ENCODE results near the gene MCF2L. TPM values are rescaled to one million over a fixed set of nuclear protein-coding genes. Genes with fewer than 3 reads are reported as not detected.

Gene MCF2L
- total and polyA plus RNA-seq, 5 donors from 2014 or later: 0.34 to 22.2 (median 1.3) TPM

DNA sequence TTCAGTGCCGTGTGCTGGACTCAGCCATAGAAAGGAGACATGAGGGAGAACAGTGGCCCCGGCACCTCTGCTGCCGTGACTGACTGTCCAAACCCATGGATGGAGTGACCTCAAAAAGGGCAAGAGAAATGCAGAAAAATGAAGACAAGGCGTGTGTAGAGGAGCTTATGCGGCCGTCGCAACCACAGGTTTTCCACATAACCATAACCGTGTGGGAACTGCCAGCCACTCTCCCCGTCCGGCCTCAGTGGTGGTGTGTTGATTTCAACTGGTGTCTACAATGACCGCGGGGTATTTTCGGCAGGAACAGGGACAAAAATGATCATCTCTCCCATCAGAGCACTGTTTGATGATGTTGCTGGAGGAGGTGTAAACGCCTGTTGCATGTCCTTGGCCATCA lies 93.7 kb downstream of the MCF2L start:
- H3K36me3 Mint-ChIP-seq: peaks cover 8% of the 10 kb centered on the region
- Histone ChIP-seq H3K4me1 (ENCODE audit: control insufficient read depth, insufficient read depth, low read length, poor library complexity, severe bottlenecking) (no peaks in the 10 kb centered on the region), H3K27me3 (ENCODE audit: control insufficient read depth, insufficient read depth, low read length) (no peaks in the 10 kb centered on the region), H3K27ac (ENCODE audit: insufficient read depth, low read length, poor library complexity, severe bottlenecking) (no peak overlapping the region), H3K36me3 (ENCODE audit: control insufficient read depth, insufficient read depth, low read length) (no peaks in the 10 kb centered on the region), H3K4me3 (ENCODE audit: low read depth, low read length) (no peak overlapping the region), H3K9me3 (ENCODE audit: control insufficient read depth in 2 of 2, low read length in 2 of 2) (no peaks in the 10 kb centered on the region)
- no peak overlapping the region for H3K27ac Mint-ChIP-seq
- no peak for ATAC-seq (ENCODE audit: low read depth in 2 of 2)
- H3K4me3 Mint-ChIP-seq: no peak overlapping the region
- no peak for DNase-seq
- no peaks in the 10 kb centered on the region for H3K4me1 Mint-ChIP-seq
- no peaks in the 10 kb centered on the region for H3K9me3 Mint-ChIP-seq
- no peaks in the 10 kb centered on the region for H3K27me3 Mint-ChIP-seq

DNA sequence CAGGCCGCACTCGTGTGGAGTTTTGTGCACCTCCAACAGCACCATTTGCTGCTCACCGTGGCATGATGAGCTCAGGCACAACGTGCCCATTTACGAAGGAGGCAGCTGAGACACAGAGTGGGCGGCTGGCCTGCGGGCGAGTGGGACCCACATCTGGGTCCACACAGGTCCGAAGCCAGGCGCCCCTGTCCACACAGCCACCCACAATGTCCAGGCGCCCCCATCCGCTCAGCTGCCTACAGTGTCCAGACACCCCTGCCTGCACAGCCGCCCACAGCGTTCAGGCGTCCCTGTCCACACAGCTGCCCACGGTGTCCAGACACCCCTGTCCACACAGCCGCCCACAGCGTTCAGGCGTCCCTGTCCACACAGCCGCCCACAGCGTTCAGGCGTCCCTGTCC lies 94.1 kb downstream of the MCF2L start:
- H3K27ac ChIP-seq (ENCODE audit: insufficient read depth, low read length, poor library complexity, severe bottlenecking): no peak overlapping the region
- H3K4me1 Mint-ChIP-seq: no peaks in the 10 kb centered on the region
- H3K27me3 ChIP-seq (ENCODE audit: control insufficient read depth, insufficient read depth, low read length): no peaks in the 10 kb centered on the region
- peaks cover 8% of the 10 kb centered on the region for H3K36me3 Mint-ChIP-seq
- H3K4me3 Mint-ChIP-seq: no peak overlapping the region
- H3K4me3 ChIP-seq (ENCODE audit: low read depth, low read length): no peak overlapping the region
- no peak overlapping the region for H3K27ac Mint-ChIP-seq
- H3K9me3 ChIP-seq (ENCODE audit: control insufficient read depth in 2 of 2, low read length in 2 of 2): no peaks in the 10 kb centered on the region
- ATAC-seq (ENCODE audit: low read depth in 2 of 2) (no peak), DNase-seq (no peak)
- H3K27me3 Mint-ChIP-seq: no peaks in the 10 kb centered on the region
- H3K36me3 ChIP-seq (ENCODE audit: control insufficient read depth, insufficient read depth, low read length): no peaks in the 10 kb centered on the region
- no peaks in the 10 kb centered on the region for H3K9me3 Mint-ChIP-seq
- H3K4me1 ChIP-seq (ENCODE audit: control insufficient read depth, insufficient read depth, low read length, poor library complexity, severe bottlenecking): no peaks in the 10 kb centered on the region

GRCh38 chr13:113064000-113064533 lies 95.1 kb downstream of the MCF2L start:
- ATAC-seq (ENCODE audit: low read depth in 2 of 2): no peak
- H3K27me3 Mint-ChIP-seq: no peaks in the 10 kb centered on the region
- H3K4me1 ChIP-seq (ENCODE audit: control insufficient read depth, insufficient read depth, low read length, poor library complexity, severe bottlenecking): no peaks in the 10 kb centered on the region
- H3K4me3 Mint-ChIP-seq: no peak overlapping the region
- H3K27ac ChIP-seq (ENCODE audit: insufficient read depth, low read length, poor library complexity, severe bottlenecking): no peak overlapping the region
- no peak overlapping the region for H3K27ac Mint-ChIP-seq
- H3K36me3 Mint-ChIP-seq: peaks cover 8% of the 10 kb centered on the region
- DNase-seq: no peak
- no peaks in the 10 kb centered on the region for H3K9me3 ChIP-seq (ENCODE audit: control insufficient read depth in 2 of 2, low read length in 2 of 2)
- H3K4me1 Mint-ChIP-seq: no peaks in the 10 kb centered on the region
- H3K36me3 ChIP-seq (ENCODE audit: control insufficient read depth, insufficient read depth, low read length): no peaks in the 10 kb centered on the region
- H3K9me3 Mint-ChIP-seq: no peaks in the 10 kb centered on the region
- H3K27me3 ChIP-seq (ENCODE audit: control insufficient read depth, insufficient read depth, low read length): no peaks in the 10 kb centered on the region
- no peak overlapping the region for H3K4me3 ChIP-seq (ENCODE audit: low read depth, low read length)

DNA sequence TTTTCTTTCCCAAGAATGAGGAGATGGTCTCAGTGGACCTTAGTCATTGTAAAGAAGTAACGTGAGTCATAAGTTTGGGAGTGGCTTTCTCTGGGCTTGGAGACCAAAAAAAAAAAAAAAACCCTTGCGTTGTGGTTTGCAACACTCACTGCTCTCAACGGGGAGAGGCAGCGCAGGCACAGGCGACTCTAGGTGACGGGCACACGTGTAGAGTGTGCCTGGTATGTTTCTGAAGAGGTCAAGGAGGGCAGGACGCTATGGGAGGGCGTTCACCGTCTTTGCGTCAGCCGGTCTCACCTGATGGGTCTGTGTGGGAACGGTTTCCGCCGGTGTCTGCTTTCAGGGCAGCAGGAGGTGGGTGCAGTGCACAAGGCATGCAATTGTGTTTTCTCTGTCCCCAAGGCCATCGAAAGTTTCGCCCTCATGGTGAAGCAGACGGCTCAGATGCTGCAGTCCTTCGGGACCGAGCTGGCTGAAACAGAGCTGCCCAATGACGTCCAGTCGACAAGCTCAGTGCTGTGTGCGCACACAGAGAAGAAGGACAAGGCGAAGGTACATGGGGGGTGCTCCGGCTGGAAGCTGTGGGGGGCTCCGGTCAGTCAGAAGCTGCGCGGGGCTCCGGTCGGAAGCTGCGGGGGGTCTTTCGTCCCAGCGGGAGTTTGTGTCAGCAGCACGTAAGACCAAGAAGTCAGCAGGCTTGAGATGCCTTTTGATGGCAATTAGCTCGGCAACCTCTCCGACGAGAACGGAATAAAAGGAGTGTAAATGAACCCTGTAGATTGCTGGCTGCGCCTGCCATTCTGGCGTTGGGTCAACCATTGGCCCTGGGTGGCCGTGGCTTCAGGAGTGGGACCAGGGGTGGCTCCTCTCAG lies 95.8 kb downstream of the MCF2L start:
- ATAC-seq (ENCODE audit: low read depth in 2 of 2) (no peak), DNase-seq (no peak)
- H3K27me3 Mint-ChIP-seq: no peaks in the 10 kb centered on the region
- H3K4me1 Mint-ChIP-seq: no peaks in the 10 kb centered on the region
- H3K27ac Mint-ChIP-seq: no peak overlapping the region
- H3K4me1 ChIP-seq (ENCODE audit: control insufficient read depth, insufficient read depth, low read length, poor library complexity, severe bottlenecking): no peaks in the 10 kb centered on the region
- no peak overlapping the region for H3K4me3 Mint-ChIP-seq
- H3K27ac ChIP-seq (ENCODE audit: insufficient read depth, low read length, poor library complexity, severe bottlenecking): no peak overlapping the region
- H3K9me3 ChIP-seq (ENCODE audit: control insufficient read depth in 2 of 2, low read length in 2 of 2): no peaks in the 10 kb centered on the region
- no peaks in the 10 kb centered on the region for H3K9me3 Mint-ChIP-seq
- no peak overlapping the region for H3K4me3 ChIP-seq (ENCODE audit: low read depth, low read length)
- H3K36me3 ChIP-seq (ENCODE audit: control insufficient read depth, insufficient read depth, low read length): no peaks in the 10 kb centered on the region
- H3K27me3 ChIP-seq (ENCODE audit: control insufficient read depth, insufficient read depth, low read length): no peaks in the 10 kb centered on the region
- H3K36me3 Mint-ChIP-seq: peaks cover 4% of the 10 kb centered on the region

DNA sequence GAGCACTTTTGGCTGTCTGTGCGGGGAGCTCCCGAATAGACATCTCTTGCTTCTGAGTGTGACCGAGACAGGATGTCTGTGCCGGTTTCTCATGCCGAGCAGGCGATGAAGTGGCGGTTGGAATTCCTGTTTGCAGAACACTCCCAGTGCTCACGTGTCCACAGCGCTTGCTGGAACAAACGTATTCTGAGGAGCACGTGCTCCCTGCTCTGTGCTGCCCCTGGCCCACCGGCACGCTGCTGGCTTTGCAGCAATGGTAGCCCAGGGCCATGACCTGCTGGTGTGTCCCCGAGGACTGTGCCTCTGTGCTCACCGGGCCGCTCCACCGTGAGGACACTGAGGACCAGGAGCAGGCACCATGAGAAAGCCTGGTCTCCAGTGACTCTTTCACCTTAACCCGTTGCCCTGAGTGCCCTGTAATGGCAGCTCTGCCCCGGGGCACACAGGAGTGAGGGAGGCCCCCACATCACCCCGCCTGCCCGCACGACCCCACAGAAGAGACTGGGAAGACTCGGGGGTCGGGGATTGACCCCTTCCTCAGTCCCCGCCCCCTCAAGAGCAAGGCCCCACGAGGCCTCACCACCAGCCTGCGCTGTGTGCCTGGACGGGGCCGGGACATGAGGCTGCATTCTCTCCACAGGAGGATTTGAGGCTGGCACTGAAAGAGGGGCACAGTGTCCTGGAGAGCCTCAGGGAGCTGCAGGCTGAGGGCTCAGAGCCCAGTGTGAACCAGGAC lies 96.6 kb downstream of the MCF2L start:
- no peaks in the 10 kb centered on the region for H3K9me3 Mint-ChIP-seq
- DNase-seq (no peak), ATAC-seq (ENCODE audit: low read depth in 2 of 2) (no peak)
- H3K9me3 ChIP-seq (ENCODE audit: control insufficient read depth in 2 of 2, low read length in 2 of 2): no peaks in the 10 kb centered on the region
- no peaks in the 10 kb centered on the region for H3K36me3 ChIP-seq (ENCODE audit: control insufficient read depth, insufficient read depth, low read length)
- no peak overlapping the region for H3K27ac Mint-ChIP-seq
- no peak overlapping the region for H3K4me3 ChIP-seq (ENCODE audit: low read depth, low read length)
- H3K4me3 Mint-ChIP-seq: no peak overlapping the region
- no peaks in the 10 kb centered on the region for H3K4me1 ChIP-seq (ENCODE audit: control insufficient read depth, insufficient read depth, low read length, poor library complexity, severe bottlenecking)
- H3K4me1 Mint-ChIP-seq: no peaks in the 10 kb centered on the region
- no peaks in the 10 kb centered on the region for H3K27me3 Mint-ChIP-seq
- no peaks in the 10 kb centered on the region for H3K27me3 ChIP-seq (ENCODE audit: control insufficient read depth, insufficient read depth, low read length)
- peaks cover 8% of the 10 kb centered on the region for H3K36me3 Mint-ChIP-seq
- no peak overlapping the region for H3K27ac ChIP-seq (ENCODE audit: insufficient read depth, low read length, poor library complexity, severe bottlenecking)

- no peaks in the 10 kb centered on the region for H3K9me3 Mint-ChIP-seq
- Histone ChIP-seq H3K4me1 (ENCODE audit: control insufficient read depth, insufficient read depth, low read length, poor library complexity, severe bottlenecking) (no peaks in the 10 kb centered on the region), H3K36me3 (ENCODE audit: control insufficient read depth, insufficient read depth, low read length) (no peaks in the 10 kb centered on the region), H3K9me3 (ENCODE audit: control insufficient read depth in 2 of 2, low read length in 2 of 2) (no peaks in the 10 kb centered on the region), H3K4me3 (ENCODE audit: low read depth, low read length) (no peak overlapping the region), H3K27ac (ENCODE audit: insufficient read depth, low read length, poor library complexity, severe bottlenecking) (no peak overlapping the region), H3K27me3 (ENCODE audit: control insufficient read depth, insufficient read depth, low read length) (no peaks in the 10 kb centered on the region)
- peaks cover 14% of the 10 kb centered on the region for H3K36me3 Mint-ChIP-seq
- H3K27me3 Mint-ChIP-seq: no peaks in the 10 kb centered on the region
- no peak overlapping the region for H3K4me3 Mint-ChIP-seq
- H3K4me1 Mint-ChIP-seq: peaks cover 0 to 1% (median 0%) of the 10 kb centered on the region in 4 donors
- DNase-seq (no peak), ATAC-seq (ENCODE audit: low read depth in 2 of 2) (no peak)
- H3K27ac Mint-ChIP-seq: no peak overlapping the region
These were observed 97.1 kb downstream of the MCF2L start for GRCh38 chr13:113066142-113066455.

GRCh38 chr13:113066746-113067145 lies 97.7 kb downstream of the MCF2L start:
- Mint-ChIP-seq H3K36me3 (peaks cover 19% of the 10 kb centered on the region), H3K9me3 (peaks cover 0 to 4% (median 0%) of the 10 kb centered on the region in 7 donors), H3K4me1 (peaks cover 0 to 5% (median 0%) of the 10 kb centered on the region in 4 donors), H3K27me3 (no peaks in the 10 kb centered on the region), H3K27ac (no peak overlapping the region), H3K4me3 (no peak overlapping the region)
- Histone ChIP-seq H3K27ac (ENCODE audit: insufficient read depth, low read length, poor library complexity, severe bottlenecking) (no peak overlapping the region), H3K4me1 (ENCODE audit: control insufficient read depth, insufficient read depth, low read length, poor library complexity, severe bottlenecking) (no peaks in the 10 kb centered on the region), H3K36me3 (ENCODE audit: control insufficient read depth, insufficient read depth, low read length) (no peaks in the 10 kb centered on the region), H3K9me3 (ENCODE audit: control insufficient read depth in 2 of 2, low read length in 2 of 2) (no peaks in the 10 kb centered on the region), H3K27me3 (ENCODE audit: control insufficient read depth, insufficient read depth, low read length) (no peaks in the 10 kb centered on the region), H3K4me3 (ENCODE audit: low read depth, low read length) (no peak overlapping the region)
- ATAC-seq (ENCODE audit: low read depth in 2 of 2) (no peak), DNase-seq (no peak)
